Cortex of kidney (tissue), 1 donor: ENCODE results near the gene BTG1.
"Not testable (repeated sequence)": the region's sequence is repeated elsewhere in the genome, so short reads cannot be mapped to it uniquely, and the experiment has no call there.

Experiments used
- DNase-seq: peaks from one replicate; lab custom pipeline; 2025; lab: John Stamatoyannopoulos, UW

The BTG1 gene

DNA sequence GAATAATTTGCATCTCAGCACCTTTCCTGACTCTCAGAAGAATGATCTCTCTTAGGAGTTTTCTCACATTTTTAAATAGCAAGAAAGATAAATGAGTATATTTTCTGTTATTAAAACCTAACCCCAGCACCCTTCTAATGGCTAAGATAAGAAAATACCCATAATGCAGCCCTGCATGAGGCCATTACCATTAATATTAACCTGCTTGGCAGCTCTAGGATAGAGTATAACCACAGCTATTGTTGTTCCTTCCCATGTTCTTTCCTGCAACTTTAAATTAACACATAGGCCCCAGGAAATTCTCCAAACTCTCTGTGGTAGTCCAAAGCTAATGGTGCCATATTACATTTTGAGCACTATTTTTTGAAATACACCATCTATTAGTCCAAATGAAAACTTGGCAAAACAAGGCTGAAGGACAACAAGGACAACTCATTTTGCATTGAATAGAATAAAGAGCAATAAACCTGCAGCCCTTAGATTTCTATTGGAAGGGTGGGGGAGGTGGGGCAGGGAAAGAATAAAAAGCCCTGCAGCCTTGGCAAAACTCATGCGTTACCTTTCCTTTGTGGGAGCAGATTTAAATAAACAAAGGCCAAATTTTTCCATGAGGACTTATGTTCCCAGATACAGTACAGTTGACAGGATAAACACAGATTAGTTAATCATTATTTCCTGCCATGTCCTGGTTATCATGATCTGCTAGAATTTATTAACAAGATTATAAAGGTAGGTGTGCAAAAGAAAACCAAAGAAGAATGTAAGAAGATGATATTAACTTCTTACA is 46.9 kb downstream of the BTG1 start:
- DNase-seq, result no peak

DNA sequence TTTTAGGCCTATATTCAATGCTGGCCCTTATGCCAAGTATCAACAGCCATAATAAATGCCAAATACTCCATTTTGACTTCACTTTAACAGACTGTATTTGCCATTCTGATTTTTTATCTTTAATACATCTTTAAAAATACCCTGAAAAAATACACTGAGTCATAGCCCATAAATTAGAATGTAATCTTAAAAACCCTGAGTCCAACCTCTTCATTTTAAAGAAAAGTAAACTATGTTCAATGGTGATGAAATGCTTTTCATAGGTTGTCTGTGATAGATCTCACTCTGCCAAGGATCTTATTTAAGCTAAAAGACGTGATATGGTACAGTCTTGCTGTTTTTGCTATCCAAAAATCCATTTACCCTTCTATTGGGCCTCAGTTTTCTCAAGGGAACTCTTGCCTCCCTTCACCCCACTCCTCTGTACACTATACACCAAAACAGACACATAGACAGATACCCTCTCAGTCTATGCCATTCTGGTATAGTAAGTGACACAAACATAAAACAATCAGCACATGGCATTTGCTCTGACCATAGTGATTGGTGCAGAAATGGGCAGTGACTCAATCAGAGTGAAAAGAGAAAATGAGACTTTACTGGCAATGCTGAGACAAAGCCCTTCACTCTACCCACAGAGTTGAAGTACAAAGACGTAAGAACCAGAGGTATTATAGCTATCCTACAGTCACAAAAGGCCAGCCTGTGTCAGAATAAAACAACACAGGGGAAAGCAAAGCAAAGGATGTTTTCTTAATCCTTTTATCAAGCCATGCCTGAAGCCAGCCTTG is 49.1 kb downstream of the BTG1 start:
- DNase-seq, result no peak

DNA sequence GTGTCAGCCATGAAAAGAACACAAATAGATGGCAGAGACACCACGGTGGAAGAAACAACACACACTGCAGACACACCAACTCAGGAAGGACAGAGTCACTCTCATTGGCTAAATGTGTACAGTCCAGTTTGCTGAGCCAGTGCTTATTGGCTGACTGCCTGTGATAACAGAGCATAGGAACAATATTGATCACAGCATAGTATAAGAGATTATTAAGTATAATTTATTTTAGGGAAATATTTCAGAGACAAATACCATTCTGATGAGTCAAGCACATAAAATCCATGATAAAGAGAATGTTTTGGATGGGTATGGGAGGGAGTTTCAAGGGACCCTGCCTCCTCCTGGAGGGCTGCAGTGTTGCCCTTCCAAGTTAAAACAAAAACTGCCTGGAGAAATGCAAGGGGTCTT is 50.9 kb downstream of the BTG1 start:
- no peak for DNase-seq

DNA sequence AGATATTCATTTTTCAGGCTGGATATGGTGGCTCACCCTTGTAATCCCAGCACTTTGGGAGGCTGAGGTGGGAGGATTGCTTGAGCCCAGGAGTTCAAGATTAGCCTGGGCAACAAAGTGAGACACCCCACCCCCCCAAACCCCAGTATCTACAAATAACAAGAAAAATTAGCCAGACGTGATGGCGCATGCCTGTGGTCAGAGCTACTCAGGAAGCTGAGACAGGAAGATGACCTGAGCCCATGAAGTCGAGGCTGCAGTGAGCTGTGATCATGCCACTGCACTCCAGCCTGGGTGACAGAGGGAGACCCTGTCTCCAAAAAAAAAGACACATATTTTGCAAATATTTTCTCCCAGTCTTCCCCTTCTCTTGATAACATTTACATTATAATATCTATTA is 51.3 kb downstream of the BTG1 start:
- DNase-seq, result not testable (repeated sequence)
